ENCODE results near the gene TLCD4.
"Not testable (repeated sequence)": the region's sequence is repeated elsewhere in the genome, so short reads cannot be mapped to it uniquely, and the experiment has no call there.

Gene TLCD4

GRCh38 chr1:95117207-95118066, at the start of gene TLCD4:
Gene TLCD4, plus strand, starts transcription at chr1:95117355. Its CDS starts 26,547 bp downstream, at chr1:95143902.
- peak; percentile 26 for DNase-seq

- DNase-seq = no peak
Observed at GRCh38 chr1:95067568-95067967, 49.6 kb upstream of the TLCD4 start.

GRCh38 chr1:95068956-95069709, 48.0 kb upstream of the TLCD4 start:
- DNase-seq = no peak

- DNase-seq = no peak
Observed at GRCh38 chr1:95069710-95070093, 47.5 kb upstream of the TLCD4 start.

- no peak for DNase-seq
Observed at GRCh38 chr1:95071539-95071938, 45.6 kb upstream of the TLCD4 start.

GRCh38 chr1:95072117-95072516, 45.0 kb upstream of the TLCD4 start:
- DNase-seq = no peak

GRCh38 chr1:95072532-95073419, 44.4 kb upstream of the TLCD4 start, which contains the start of gene ALG14:
Gene ALG14, minus strand, starts transcription at chr1:95072951. Its CDS starts 53 bp downstream, at chr1:95072898.
- DNase-seq = peak; percentile 90

- DNase-seq = no peak
Observed at GRCh38 chr1:95073446-95073845, 43.7 kb upstream of the TLCD4 start.

- no peak for DNase-seq
Observed at GRCh38 chr1:95076034-95076433, 41.1 kb upstream of the TLCD4 start.

GRCh38 chr1:95080446-95080845, 36.7 kb upstream of the TLCD4 start:
- DNase-seq = no peak

GRCh38 chr1:95080879-95081278, 36.3 kb upstream of the TLCD4 start:
- DNase-seq = no peak

GRCh38 chr1:95084317-95085176, 32.6 kb upstream of the TLCD4 start:
- DNase-seq = no peak

GRCh38 chr1:95085376-95085775, 31.8 kb upstream of the TLCD4 start:
- no peak for DNase-seq

GRCh38 chr1:95086949-95087533, 30.1 kb upstream of the TLCD4 start:
- DNase-seq = no peak

- DNase-seq = no peak
Observed at GRCh38 chr1:95088303-95088702, 28.9 kb upstream of the TLCD4 start.

- DNase-seq = no peak
Observed at GRCh38 chr1:95089650-95090287, 27.4 kb upstream of the TLCD4 start.

GRCh38 chr1:95091290-95091689, 25.9 kb upstream of the TLCD4 start:
- DNase-seq = not testable (repeated sequence)

GRCh38 chr1:95092891-95093290, 24.3 kb upstream of the TLCD4 start:
- not testable (repeated sequence) for DNase-seq

- no peak for DNase-seq
Observed at GRCh38 chr1:95093296-95093695, 23.9 kb upstream of the TLCD4 start.

- DNase-seq = no peak
Observed at GRCh38 chr1:95094923-95095322, 22.2 kb upstream of the TLCD4 start.

GRCh38 chr1:95095833-95096217, 21.3 kb upstream of the TLCD4 start:
- no peak for DNase-seq
